Neutrophil (primary cell): ENCODE results near the gene TOLLIP.

ENCODE experiments used
- H3K27ac ChIP-seq: fragments of 200-600 bp; sonication (generic); 2 replicates; pipeline ENCODE4 v1.5.1; 2016; ENCODE audit warnings: mild to moderate bottlenecking, moderate library complexity
- H3K27me3 ChIP-seq: fragments of 200-600 bp; sonication (generic); 2 replicates; pipeline ENCODE4 v1.6.0; 2016; ENCODE audit warnings: mild to moderate bottlenecking
- H3K36me3 ChIP-seq: fragments of 200-600 bp; sonication (generic); 2 replicates; pipeline ENCODE4 v1.5.1; 2017
- H3K4me1 ChIP-seq, 2 experiments: fragments of 200-600 bp in 1 of 2; sonication (generic) in 1 of 2; 1 replicate in 1 of 2; 2 replicates in 1 of 2; pipeline versions ENCODE4 v1.5.1 to v1.6.1; 2013 to 2016; ENCODE audit warnings: low read depth in 1 of 2, low read length in 1 of 2, mild to moderate bottlenecking in 1 of 2, moderate library complexity in 1 of 2; ENCODE audit not compliant: control insufficient read depth in 1 of 2, insufficient read depth in 1 of 2
- H3K4me3 ChIP-seq, 2 experiments: fragments of 200-600 bp in 1 of 2; sonication (generic) in 1 of 2; 1 replicate in 1 of 2; 2 replicates in 1 of 2; pipeline ENCODE4 v1.5.1; 2013 to 2016; ENCODE audit warnings: low read depth in 1 of 2, low read length in 1 of 2, mild to moderate bottlenecking in 1 of 2, moderate library complexity in 1 of 2
- H3K9me3 ChIP-seq: fragments of 200-600 bp; sonication (generic); 2 replicates; pipeline ENCODE4 v1.5.1; 2016
- TF ChIP-seq, protein P1 (sequence below): fragments of 200-600 bp; sonication (generic); IDR thresholded peaks from 2 replicates; pipeline ENCODE4 v1.5.1; 2016; ENCODE audit warnings: antibody characterized with exemption

TOLLIP gene

DNA sequence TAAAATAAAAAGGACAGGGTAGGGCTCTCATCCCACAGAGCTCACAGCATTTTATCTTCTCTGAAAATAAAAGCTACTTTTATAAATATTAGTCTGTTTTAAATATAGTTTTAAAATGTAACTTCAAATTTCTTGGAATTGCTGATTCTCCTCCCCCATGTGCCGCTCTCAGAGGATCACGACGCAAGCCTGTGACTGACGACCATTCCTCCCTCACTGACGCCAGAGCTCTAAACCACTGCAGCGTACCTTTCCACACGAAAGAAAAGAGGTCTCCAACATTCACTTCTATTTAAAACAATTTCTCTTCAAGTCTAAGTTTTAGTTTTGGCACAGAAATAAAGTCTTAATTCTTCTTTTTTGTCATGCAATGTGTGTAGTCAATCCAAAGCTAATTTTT, 9.3 kb downstream of the TOLLIP start:
- peaks cover 45 to 55% of the 10 kb centered on the region in 2 experiments for H3K4me1 ChIP-seq
- no peaks in the 10 kb centered on the region for H3K27me3 ChIP-seq
- no peak overlapping the region for H3K4me3 ChIP-seq
- H3K9me3 ChIP-seq: no peaks in the 10 kb centered on the region
- peak overlapping the region; percentile 75 for H3K27ac ChIP-seq
- peaks cover 36% of the 10 kb centered on the region for H3K36me3 ChIP-seq
- TF ChIP-seq, protein P1, sequence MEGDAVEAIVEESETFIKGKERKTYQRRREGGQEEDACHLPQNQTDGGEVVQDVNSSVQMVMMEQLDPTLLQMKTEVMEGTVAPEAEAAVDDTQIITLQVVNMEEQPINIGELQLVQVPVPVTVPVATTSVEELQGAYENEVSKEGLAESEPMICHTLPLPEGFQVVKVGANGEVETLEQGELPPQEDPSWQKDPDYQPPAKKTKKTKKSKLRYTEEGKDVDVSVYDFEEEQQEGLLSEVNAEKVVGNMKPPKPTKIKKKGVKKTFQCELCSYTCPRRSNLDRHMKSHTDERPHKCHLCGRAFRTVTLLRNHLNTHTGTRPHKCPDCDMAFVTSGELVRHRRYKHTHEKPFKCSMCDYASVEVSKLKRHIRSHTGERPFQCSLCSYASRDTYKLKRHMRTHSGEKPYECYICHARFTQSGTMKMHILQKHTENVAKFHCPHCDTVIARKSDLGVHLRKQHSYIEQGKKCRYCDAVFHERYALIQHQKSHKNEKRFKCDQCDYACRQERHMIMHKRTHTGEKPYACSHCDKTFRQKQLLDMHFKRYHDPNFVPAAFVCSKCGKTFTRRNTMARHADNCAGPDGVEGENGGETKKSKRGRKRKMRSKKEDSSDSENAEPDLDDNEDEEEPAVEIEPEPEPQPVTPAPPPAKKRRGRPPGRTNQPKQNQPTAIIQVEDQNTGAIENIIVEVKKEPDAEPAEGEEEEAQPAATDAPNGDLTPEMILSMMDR: no peak

DNA sequence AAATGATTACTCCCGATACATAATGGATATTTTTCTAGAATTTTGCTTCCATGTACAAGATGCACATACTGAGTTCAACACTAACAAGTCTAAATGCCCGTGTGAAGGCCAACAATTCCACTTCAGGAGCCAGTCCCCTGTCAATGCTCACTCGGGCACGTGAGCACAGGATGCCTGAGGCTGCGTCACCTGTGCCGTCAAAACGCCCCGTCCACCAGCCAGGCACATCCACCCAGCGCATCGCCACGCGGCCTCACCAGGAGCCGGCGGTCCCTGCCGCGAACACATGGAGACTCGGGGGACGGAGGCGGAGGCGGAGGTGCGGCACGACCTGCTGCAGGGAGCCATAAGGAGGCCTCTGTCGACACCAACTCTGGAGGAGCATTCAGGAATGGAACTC, 9.8 kb downstream of the TOLLIP start:
- H3K9me3 ChIP-seq: no peaks in the 10 kb centered on the region
- H3K4me1 ChIP-seq: peaks cover 45 to 55% of the 10 kb centered on the region in 2 experiments
- peak overlapping the region in 1 of 2 experiments; percentile 51 for H3K4me3 ChIP-seq
- H3K27ac ChIP-seq: peak overlapping the region; percentile 75
- TF ChIP-seq, protein P1: no peak
- H3K27me3 ChIP-seq: no peaks in the 10 kb centered on the region
- H3K36me3 ChIP-seq: peaks cover 38% of the 10 kb centered on the region

DNA sequence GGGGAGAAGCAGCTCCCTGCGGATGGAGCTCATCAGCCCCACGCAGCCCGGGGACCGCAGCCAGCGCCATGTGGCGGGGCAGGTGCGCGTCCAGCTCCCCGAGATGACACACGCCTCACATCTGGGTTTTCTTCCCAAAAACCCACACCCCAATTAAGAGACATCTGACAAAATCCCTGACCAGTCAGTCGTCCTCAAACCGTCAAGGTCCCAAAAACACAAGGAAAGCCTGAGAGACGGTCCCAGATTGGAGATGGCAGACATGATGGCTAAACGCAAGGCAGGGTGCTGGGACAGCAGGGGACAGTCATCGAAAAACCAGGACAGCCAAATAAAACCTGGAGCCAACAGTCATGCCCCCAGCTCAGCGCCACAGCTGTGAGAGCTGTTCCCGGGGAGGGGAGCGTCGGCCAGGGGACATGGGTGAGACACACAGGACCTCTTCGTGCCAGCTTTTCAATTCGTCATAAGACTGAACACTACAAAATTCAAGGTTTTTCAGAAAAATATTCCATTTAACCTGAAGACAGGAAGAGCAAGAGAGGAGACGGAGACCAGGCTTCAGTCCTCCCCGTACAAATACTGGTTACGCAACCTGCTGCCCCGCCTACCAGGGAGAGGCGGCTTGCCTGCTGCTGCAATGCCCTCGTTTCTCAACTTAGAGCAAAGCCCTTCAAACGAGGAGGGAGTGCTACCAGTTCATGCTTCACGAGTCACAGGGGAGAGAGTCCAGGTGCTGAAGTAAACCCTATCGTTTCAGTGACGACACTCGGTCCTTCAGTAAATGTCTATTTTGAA, 10.5 kb downstream of the TOLLIP start:
- Histone ChIP-seq H3K27ac (peak overlapping the region; percentile 75), H3K36me3 (peaks cover 42% of the 10 kb centered on the region), H3K9me3 (no peaks in the 10 kb centered on the region), H3K4me3 (peak overlapping the region; percentile 31 to 51), H3K27me3 (no peaks in the 10 kb centered on the region), H3K4me1 (peaks cover 45 to 55% of the 10 kb centered on the region in 2 experiments)
- TF ChIP-seq, protein P1: no peak

DNA sequence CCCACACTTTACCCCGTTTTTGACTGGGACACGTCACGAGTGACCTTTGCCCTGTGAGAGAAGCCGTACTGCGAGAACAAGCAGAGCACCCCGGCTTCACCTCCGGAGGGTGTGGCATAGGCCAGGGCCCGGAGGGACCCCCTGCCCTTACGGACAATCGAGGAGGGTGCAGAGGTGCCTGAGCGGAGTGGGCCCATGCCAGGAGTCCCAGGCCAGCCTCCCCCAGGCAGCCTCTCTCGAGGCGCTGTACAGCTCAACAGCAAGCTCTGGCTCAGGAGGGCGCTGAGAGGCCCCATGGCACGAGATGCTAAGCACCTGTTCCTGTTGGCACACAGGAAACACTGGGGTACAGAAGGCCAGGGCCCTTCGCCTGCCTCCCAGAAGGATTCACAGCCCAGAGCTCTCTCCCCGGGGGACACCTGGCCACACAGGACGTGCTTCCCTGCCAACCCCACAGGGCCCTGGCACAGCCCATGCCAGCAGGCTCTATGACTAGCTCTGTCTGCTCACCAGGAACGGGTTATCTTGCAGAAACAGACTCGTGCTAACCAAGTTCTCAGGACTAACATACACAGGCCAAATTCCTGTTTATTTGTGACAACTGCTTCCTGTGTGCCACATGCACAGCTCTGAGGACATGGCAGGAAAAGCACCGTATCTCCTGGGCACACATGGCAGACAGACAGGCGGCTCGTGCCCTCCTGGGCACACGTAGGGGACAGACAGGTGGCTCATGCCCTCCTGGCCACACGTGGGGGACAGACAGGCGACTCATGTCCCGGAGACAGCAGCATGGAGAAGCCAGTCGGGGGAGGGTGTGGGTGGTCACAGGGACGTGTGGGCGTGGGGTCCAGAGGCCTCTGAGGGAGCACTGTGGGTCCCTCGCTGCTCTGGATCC, 11.6 kb downstream of the TOLLIP start:
- Histone ChIP-seq H3K4me3 (no peak overlapping the region), H3K36me3 (peaks cover 45% of the 10 kb centered on the region), H3K9me3 (no peaks in the 10 kb centered on the region), H3K27ac (peak overlapping the region; percentile 75), H3K4me1 (peaks cover 37 to 48% of the 10 kb centered on the region in 2 experiments), H3K27me3 (no peaks in the 10 kb centered on the region)
- TF ChIP-seq, protein P1: no peak

DNA sequence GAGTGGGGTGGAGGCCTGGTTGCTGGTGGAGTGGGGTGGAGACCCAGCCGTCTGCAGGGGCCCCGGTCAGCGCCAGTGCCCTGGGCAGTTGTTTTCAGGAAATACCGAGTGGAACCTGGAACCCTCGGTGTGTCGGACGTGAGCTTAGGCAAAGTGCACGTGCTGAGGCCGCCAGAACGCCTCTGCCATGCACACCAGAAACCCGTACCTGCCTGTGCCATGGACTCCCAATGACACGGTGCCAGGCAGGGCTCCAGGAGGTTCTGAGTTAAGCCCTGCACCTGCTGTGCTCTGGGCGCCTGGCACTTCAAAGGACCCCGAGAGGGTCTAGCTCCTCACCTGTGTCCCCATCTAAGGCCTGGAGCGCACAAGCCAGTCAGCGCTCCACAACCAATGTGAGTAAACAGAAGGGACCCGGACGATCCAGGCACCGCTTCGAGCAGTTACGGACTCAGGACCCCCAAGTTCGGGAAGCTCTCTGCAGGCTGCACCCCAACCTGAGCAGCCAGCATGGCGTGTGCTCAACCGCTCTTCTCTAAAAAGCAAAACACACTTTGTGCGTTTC, 12.3 kb downstream of the TOLLIP start:
- H3K36me3 ChIP-seq: peaks cover 53% of the 10 kb centered on the region
- no peaks in the 10 kb centered on the region for H3K9me3 ChIP-seq
- TF ChIP-seq, protein P1: no peak
- no peaks in the 10 kb centered on the region for H3K27me3 ChIP-seq
- peaks cover 31 to 41% of the 10 kb centered on the region in 2 experiments for H3K4me1 ChIP-seq
- H3K4me3 ChIP-seq: no peak overlapping the region
- no peak overlapping the region for H3K27ac ChIP-seq
